HG03025 (cell line): Measurements from ENCODE around the gene CD151.

Experiments
- ATAC-seq: cut with Tn5 transposase; IDR thresholded peaks from one replicate; pipeline ENCODE4 v1.9.1; 2021; ENCODE audit warnings: mild to moderate bottlenecking, moderate library complexity; ENCODE audit not compliant: unreplicated experiment, low FRiP score

The CD151 gene

DNA sequence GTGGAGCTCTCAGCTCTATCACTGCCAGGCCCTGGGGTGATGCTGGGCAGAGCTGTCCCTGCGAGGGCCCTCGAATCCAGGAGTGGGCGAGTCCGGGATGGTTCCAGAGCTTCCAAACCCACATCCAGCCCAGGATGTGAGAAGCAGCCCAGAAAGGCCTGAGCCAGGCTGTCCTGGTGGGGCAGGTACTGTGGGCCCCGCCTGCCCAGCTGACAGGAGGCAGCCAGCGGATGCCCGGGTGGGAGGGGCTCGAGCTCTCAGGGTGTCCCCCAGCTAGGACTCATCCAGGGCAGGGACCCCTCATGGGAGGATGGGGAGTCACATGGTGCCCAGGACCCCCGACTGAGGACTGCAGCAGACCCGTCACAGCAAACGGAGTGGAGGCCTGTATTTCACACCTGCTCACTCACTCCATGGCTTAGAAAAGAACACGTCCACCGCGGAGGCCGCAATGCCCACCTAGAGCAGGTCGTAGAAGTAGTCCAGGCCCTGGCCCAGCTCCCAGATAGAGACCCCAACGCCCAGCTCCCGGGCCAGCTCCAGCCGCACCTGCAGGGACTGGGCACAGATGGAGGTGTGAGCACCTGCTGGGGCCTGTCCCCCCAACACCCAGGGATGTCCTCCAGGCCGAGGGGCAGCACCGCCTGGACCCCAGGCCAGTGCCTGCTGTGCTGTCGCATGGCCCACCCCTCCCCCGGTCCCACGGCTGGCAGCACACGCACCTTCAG lies 36.8 kb downstream of the CD151 start:
- no peak for ATAC-seq

DNA sequence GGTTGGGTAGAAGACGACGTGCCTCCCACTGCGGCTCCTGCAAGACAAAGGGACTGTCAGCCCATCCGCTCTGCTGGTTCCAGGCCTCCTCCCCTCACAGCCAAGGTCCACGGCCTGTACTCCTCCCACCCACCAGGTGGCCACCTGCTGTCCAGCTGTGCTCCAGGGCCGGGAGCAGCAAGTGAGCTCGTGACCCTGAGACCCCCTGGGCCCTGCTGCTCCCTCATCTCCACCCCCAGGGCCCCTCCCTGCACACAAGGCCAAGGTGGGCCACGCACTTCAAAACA lies 37.3 kb downstream of the CD151 start:
- ATAC-seq, result no peak

DNA sequence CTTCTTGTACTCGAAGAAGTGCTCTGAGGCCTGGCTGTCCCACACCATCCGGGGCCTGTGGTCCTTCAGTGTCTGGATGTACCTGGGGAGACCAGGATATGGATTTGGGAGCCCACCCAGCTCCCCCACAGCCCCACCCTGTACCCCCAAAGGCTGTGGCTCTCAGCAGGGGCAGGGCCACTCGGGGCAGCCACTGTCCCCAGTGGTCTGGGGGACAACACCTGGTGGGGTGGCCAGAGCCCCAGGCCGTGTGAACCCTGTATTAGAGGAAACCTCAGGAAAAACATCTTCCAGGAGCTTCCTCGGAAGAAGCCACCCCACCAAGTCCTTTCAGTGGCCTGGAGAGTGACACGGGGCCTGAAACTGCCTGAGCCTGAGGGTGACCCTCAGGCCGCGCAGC lies 37.7 kb downstream of the CD151 start:
- no peak for ATAC-seq

DNA sequence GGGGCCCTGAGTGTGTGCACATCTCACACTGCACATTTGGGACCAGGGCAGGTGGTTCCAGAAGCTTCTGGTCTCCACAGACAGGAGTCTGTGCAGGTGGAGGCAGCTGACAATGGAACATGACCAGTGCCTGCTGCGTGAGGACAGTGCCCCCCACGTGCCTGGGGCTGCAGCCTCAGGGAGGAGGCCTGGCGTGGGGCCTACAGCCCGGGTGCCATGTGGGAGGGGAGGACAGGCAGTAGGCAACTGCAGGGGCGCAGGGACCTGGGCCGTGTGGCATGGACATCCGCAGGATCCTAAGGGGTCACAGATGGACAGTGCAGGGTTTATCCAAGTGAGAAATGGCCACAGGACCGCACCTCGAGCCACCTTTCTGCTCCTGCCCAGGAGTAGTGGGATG lies 38.7 kb downstream of the CD151 start:
- ATAC-seq, result no peak

DNA sequence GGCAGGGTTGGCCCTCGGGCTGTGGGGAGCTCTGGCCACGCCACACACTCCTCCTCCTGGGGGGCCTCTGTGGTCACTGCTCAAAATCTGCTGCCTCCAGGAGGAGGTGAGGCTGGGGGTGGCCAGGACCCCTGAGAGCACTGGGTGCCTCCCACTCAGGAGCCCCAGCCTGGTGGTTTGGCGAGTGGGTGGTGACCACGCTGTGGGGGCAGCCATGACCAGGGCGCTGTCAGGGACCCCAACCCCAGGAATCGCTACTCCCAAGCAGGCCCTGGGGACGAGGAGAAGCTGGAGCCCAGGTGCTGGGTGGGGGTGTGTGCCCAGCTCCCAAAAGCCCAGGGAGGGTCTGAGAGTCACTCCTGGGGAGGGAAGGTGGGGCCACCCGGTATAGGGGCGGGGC lies 40.0 kb downstream of the CD151 start:
- ATAC-seq, result no peak

DNA sequence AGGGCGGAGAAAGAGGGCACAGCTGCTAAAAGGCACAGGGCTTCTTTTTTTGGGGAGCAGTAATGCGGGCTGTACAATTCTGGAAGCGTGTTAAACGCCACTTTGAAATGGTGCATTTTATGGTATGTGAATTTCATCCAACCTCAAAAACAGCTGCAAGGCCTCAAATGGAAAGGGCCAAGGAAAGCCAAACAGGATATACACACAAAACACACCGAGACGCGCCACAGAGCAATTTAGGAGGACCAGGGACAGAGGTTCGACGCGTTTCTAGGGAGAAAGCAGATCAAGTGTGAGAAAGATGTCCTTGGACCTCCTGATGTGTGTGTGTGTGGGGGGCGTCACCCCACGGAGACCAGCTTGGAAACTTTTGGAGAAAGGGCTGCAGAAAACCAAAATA lies 41.0 kb downstream of the CD151 start:
- ATAC-seq, result no peak

DNA sequence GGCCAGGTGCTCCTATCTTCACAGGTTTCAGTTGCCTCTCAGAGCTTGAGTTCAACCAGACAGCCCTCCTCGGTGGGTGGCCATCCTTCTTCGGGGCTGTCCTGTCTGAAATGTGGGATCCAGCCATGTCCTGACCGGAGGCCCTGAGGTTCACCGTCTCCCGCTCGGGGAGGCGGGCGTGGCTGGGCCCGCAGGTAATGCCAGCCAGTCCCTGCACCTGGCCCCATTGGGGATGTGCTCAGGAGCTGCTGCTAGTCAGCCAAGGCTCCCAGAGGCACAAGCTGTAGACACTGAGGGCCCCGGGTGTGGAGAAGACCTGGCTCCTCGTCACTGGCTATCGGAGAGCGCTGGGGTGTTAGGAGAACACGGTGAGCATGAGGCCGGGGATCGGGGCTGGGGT lies 42.5 kb downstream of the CD151 start:
- ATAC-seq, result no peak

DNA sequence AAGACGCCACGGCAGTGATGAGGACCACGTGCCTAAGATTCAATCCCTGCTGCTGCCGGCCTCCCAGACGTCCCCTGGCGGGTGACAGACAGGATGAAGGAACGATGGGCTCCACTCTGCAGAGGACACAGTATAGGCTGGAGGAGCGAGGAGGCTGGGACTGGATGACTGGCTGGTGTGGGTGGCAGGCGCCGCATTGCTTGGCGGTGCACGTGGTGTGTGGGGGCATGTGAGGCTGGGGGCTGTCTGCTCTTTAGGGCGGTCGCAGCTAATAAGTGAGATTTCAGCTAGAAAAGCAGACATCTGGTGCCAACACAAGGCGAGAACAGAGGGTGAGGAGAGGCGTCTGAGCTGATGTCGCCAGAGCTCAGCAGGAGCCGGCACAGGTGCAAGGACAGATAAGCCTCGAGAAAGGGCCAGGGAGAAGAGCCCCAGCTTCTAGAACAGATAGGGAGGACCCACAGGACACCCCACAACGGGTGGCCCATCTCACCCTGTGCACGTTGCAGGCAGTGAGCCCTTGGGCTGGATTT lies 43.1 kb downstream of the CD151 start:
- no peak for ATAC-seq

DNA sequence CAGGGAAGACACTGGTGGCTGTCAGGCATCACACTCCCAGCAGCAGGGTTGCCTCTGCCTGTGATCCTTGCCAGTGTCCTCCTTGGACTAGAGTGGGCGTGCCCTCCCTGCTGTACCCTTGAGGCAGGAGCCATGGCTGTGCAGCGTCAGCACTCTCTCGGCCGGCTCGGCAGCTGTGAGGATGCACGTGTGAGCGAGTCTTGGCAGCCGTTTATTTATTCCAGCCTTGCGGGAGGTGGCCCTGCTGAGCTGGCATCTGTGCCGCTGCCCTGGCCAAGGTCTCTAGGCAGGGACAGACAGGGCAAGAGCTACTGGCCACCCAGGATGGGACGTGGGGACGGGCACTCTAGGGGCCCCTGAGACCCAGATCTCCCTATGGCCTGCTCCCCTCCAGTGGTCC lies 43.8 kb downstream of the CD151 start:
- ATAC-seq, result no peak

DNA sequence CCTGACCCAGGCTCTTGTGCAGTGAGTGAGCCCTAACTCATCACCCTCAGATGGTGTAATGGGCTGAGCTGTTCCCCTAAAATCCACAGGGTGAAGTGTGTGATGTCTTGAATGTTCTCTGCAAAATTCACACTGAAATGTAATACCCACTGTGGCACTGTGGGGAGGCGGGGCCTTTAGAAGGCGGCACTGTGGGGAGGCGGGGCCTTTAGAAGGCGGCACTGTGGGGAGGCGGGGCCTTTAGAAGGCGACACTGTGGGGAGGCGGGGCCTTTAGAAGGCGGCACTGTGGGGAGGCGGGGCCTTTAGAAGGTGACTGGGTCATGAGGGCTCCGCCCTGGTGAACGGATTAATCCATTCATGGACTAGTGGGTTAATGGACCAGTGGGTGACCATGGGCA lies 44.8 kb downstream of the CD151 start:
- ATAC-seq, result no peak

DNA sequence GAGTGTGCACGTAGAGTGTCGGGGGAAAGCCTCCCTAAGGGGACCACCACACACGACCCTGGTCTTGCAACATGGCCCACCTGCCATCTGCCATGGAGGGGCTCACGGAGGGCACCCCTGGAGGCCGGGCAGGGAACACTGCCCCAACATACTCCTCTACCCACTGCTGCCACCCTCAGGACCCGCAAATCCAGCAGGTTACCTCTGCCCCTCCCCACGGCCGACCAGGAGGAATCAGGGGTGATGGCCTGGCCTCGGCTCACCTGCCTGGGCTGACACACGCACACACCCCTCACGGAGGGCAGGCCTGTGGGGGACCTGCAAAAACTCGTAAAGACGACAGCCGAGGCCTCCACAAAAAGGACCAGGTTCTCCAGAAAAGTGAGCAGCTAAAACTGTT lies 47.7 kb downstream of the CD151 start:
- no peak for ATAC-seq

DNA sequence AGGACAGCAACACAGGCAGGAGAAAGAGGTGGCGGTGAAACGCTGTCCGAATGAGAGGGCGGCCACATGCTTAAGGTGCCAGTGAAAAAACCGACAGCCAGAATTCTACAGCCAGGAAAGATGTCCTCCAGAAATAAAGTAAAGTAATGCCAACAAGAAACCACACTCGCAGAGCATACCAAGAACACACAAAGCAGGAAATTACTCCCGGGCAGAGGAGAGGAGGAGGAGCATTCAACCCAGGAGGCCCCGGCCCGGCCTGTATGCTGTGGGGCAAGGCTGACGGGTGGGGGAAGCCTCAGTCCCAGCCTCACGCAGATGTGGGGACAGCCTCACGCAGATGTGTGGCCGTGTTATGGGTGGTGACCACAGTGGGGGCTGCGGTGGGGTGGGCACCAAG lies 49.8 kb downstream of the CD151 start:
- ATAC-seq, result no peak

DNA sequence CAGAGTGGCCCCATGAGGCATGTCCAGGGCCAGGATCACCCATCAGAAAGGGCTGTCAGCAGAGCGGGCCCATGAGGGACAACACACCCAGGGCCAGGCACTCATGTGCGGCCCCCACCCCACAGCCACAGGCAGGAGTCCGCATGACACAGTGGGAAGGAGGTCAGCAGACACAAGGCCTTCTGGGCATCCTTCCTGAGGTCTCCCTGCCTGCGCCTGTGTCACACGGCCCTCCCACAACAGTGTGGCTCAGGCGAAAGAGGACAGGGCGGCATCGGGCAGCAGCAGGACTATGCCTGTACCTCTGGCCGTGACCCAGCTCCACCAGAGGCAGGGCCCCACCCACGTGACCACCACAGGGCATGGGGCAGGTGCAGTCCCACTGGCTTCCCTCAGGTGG lies 50.8 kb downstream of the CD151 start:
- no peak for ATAC-seq

DNA sequence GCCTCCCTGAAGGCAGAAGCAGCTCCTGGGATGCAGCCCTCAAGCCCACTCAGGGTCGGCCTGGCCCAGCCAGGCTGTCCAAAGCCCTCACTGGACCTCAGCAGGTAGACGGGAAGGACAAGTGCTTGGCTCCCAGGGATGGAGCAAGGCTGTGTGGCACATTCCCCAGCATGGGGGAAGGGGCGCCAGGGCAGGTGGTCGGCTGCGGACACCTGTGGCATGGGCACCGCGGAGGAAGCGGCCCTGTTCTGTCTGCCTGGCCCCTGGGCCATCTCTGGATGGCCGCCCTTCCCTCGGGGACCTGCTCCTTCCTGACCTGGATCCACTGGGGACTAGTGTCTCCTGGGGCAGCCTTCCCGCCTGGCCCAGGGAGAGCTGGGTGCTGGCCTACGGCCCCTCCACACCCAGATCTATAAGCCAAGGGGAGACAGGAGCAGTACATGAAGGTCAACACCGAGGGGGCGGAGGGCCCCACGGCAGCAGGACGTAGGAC lies 51.9 kb downstream of the CD151 start:
- no peak for ATAC-seq

DNA sequence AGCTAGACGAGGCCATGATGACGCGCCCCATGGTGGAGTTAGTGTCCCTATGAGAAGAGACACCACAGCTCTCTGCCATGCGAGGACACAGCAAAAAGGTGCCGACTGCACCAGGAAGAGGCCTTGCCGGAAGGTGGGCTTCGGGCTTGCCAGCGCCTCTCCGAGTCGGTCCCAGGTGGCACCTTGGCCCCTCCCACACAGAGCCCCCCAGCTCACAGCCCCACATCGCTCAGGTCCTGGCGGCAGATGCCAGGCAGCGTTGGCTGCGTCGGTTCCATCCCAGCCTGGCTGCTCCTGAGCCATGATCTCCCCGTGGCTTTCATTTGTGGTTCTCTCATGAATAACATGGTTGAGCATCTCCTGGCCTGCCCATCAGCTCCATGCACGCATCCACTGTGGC lies 53.8 kb downstream of the CD151 start:
- ATAC-seq, result no peak

DNA sequence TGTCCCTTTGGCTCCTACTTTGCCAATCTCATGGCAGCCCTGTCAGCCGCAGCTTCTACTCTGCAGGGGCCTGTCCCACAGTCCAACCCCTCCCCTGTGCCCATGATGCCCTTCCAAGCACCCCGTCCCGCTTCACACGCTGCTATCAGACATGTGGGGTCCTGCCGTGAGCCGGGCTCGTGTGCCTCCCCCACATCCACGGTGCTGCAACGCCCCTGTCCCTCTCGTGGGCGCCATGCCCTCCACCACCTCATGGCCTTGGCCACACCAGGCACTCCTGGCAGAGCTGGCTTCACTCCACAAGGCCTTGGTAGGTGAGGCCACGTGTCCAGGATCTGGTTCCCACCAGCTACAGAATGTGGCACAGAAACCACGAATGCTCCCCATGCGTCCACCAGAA lies 54.8 kb downstream of the CD151 start:
- ATAC-seq, result no peak
